AG09309 (cell line): ENCODE results near the gene SEPTIN6.

Experiments used
- DNase-seq: peaks from one replicate; pipeline ENCODE4 v3.0.0-alpha.2; 2010; ENCODE audit warnings: low read depth
- H3K4me3 ChIP-seq: 2 replicates; pipeline ENCODE4 v1.5.1; 2011; ENCODE audit warnings: mild to moderate bottlenecking, low read depth, low read length, moderate library complexity; ENCODE audit not compliant: control insufficient read depth
- TF ChIP-seq, protein P1 (sequence below): IDR thresholded peaks from 2 replicates; pipeline ENCODE4 v1.5.1; 2011; ENCODE audit warnings: mild to moderate bottlenecking, low read depth, low read length, inconsistent platforms; ENCODE audit not compliant: insufficient read depth, control insufficient read depth; ENCODE audit errors: missing control alignments

SEPTIN6 gene

GRCh38 chrX:119728487-119728886, 35.5 kb upstream of the SEPTIN6 start:
- no peak for DNase-seq
- no peak overlapping the region for H3K4me3 ChIP-seq
- TF ChIP-seq, protein P1, sequence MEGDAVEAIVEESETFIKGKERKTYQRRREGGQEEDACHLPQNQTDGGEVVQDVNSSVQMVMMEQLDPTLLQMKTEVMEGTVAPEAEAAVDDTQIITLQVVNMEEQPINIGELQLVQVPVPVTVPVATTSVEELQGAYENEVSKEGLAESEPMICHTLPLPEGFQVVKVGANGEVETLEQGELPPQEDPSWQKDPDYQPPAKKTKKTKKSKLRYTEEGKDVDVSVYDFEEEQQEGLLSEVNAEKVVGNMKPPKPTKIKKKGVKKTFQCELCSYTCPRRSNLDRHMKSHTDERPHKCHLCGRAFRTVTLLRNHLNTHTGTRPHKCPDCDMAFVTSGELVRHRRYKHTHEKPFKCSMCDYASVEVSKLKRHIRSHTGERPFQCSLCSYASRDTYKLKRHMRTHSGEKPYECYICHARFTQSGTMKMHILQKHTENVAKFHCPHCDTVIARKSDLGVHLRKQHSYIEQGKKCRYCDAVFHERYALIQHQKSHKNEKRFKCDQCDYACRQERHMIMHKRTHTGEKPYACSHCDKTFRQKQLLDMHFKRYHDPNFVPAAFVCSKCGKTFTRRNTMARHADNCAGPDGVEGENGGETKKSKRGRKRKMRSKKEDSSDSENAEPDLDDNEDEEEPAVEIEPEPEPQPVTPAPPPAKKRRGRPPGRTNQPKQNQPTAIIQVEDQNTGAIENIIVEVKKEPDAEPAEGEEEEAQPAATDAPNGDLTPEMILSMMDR, result peak; percentile 14

GRCh38 chrX:119726900-119727555, 34.1 kb upstream of the SEPTIN6 start:
- TF ChIP-seq, protein P1, result no peak
- no peak for DNase-seq
- H3K4me3 ChIP-seq, result no peak overlapping the region

- H3K4me3 ChIP-seq, result no peak overlapping the region
- TF ChIP-seq, protein P1, result no peak
- no peak for DNase-seq
Measured at GRCh38 chrX:119721926-119722325, 29.0 kb upstream of the SEPTIN6 start.

GRCh38 chrX:119721487-119721886, 28.5 kb upstream of the SEPTIN6 start:
- TF ChIP-seq, protein P1, result no peak
- no peak overlapping the region for H3K4me3 ChIP-seq
- no peak for DNase-seq

DNA sequence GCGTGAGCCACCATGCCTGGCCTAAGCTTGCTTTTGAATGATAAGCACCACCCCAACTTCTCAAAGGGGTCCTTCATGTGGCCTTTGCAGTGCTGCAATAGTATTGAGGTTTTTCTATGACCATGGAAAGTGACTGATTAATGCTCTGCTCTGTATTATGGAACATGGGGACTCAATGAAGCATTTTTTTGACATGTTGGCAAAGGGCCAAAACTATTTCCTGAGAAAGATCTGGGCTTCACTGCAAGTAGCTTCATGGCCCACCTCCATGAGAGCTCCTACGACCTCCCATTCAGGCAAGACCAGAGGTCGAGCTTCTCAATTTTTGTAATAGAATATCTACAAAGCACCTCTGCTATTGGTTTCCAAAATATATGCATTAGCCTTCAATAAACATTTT, 16.7 kb upstream of the SEPTIN6 start:
- TF ChIP-seq, protein P1, result no peak
- DNase-seq, result no peak
- no peak overlapping the region for H3K4me3 ChIP-seq

DNA sequence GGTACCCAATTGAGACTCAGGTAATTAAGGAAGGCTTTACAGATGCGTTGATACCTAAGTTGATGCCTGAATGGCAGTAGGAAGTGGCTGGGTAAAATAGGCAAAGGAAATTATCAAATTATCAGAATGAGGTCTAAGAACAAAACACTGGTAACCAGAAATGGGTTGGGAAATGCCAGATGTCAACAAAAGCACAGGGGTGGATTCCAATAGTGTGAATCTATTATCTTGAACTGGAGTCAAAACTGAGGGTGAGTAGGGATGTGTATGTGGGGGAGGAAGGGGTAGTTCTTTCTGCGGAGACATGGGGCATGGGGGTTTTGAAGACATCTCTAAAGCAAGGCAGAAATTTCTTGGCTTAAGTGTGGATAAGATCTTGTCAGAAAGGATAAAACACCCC, 16.0 kb upstream of the SEPTIN6 start:
- DNase-seq, result no peak
- TF ChIP-seq, protein P1, result no peak
- H3K4me3 ChIP-seq, result no peak overlapping the region
